ENCODE measurements around the gene EDN1.

DNA sequence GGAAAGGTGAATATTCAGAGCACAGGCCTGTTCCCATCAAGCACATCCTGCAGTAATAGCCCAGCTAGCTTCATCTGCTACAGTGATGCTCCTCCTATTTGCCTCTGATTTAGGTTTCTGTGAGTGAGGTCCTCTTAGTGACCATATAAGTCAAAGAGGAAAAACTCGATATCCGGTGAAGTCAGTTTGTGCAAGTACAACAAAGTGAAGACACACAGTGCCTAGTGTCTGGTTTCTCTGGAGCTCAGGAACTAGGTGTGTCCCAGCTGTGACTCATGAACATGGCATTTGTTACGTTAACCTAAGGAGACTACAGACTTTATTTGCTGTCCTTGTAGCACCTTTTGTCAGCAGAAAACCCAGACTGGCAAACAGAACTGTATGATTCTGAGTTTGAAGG, 33.9 kb downstream of the EDN1 start:
- no peak for TF ChIP-seq SMC3 (IDR thresholded peaks at IDR 0.05; ENCODE audit: low read depth, low read length)
- TF ChIP-seq, protein P1, sequence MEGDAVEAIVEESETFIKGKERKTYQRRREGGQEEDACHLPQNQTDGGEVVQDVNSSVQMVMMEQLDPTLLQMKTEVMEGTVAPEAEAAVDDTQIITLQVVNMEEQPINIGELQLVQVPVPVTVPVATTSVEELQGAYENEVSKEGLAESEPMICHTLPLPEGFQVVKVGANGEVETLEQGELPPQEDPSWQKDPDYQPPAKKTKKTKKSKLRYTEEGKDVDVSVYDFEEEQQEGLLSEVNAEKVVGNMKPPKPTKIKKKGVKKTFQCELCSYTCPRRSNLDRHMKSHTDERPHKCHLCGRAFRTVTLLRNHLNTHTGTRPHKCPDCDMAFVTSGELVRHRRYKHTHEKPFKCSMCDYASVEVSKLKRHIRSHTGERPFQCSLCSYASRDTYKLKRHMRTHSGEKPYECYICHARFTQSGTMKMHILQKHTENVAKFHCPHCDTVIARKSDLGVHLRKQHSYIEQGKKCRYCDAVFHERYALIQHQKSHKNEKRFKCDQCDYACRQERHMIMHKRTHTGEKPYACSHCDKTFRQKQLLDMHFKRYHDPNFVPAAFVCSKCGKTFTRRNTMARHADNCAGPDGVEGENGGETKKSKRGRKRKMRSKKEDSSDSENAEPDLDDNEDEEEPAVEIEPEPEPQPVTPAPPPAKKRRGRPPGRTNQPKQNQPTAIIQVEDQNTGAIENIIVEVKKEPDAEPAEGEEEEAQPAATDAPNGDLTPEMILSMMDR (conservative IDR thresholded peaks at IDR 0.05; ENCODE audit: low read depth, low read length) = no peak

All from IMR-90 (cell line).